Stimulated activated CD4-positive, alpha-beta T cell treated with anti-CD3 and anti-CD28 coated beads, Interleukin-1b, Interleukin-23, amount 100 ng/mL, for 1 hour (primary cell): ENCODE results near the gene PANX2.

ENCODE experiments used
- DNase-seq, 2 donors: peaks; one replicate each; pipeline ENCODE4 v3.0.0-alpha.2; 2020; ENCODE audit warnings: low read depth in 2 of 2

PANX2 gene

DNA sequence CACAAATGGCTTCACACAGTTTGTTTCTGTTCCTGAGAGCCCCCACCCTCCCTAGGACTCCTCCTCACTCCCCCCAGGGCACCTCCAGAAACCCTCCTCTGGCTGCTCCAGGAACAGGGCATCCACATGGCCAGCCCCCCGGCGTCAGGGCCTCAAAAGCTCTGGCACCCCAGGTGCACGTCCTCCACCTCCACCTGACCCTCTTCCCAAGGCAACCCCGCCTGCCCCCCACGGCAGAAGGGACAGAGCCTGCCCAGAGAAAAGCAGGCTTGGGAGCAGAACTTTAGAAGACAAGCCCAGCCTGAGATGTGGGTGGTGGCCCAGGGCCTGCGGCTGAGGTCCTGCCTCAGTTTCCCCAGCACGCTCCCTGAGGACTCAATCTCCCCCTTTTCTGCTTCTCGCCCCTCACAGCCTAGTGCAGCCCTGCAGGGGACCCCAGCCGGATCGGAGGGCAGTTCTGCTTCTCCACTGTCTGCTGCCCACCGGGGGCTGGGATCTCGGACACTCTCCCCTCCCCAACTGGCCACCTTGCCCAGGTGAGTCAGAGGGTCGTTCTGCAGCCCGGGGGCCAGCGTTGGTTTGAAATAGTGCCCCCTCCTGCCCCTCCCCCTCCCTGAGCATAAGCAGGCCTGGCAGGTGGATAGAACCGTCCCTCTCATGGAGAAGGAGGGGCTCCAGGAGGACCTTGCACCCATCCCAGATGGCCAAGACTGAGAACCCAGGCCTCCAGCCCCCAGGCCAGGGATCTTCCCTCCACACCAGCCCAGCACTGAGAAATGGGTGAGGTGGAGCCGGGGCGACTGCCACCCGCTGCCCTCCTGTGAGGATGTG, 12.8 kb downstream of the PANX2 start:
- no peak for DNase-seq

DNA sequence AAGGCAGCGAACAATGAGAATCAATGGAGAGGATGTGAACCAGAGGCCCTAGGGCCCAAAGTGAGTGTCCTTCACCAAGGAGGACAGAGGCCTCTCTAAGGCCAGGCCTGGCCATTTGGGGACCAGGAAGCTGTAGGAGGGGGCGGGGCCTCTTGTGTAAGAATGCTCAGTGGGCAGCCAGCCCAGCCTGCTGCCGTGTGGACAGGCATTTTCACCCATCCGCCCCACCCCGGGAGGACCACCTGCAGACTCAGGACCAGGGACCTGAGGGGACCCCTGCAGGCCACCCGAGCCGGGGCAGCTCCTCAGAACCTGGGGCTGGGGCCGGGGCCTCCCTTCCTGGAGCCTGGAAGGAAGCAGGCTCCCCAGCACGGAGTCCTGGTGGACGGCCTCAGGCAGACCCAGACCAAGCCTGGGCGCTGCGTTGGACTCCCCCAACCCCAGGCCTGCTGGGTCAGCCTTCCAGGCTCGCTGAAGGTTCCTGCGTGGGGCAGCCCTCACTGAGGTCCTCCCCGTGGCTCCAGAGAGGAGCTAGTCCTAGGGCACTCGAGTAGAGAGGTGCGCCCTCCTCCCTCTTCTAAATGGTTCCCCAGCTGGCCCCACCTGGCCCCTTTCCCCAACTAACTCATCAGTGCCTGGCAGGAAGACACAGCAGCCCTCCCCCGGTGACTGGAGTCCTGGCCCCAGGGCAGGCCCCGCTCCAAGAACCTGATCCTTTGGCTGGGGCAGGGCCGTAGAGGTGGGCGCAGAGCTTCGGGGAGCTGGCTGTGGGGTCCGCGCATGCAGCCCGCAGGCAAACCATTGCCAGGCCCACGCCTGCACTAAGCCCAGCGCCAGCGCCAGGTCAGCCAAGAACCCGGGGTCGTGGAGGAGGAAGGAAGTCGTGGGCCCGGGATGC, 13.7 kb downstream of the PANX2 start:
- DNase-seq: no peak

DNA sequence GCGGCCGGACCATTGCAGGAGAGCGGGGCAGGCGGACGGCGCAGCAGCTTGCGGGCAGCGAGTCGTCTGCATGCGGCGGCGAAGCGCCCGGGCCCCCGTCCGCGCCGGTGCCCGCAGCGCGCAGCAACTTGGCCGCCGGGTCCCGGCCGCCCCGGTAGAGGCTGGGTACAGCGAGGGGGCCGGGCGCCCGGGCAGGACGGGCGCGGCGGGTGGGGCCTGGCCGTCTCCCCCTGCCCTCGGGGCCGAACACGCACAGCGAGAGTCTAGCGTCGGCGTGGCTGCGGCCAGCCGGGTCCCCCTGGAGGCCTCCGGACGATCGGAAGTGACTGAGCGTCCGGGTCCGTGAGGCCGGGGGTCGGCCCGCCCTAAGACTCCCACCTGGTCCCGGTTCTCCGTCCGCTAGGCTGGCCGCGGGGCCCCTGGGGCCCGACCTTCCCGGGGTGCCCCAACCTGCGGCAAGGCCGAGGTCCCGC, 14.4 kb downstream of the PANX2 start:
- DNase-seq: no peak

DNA sequence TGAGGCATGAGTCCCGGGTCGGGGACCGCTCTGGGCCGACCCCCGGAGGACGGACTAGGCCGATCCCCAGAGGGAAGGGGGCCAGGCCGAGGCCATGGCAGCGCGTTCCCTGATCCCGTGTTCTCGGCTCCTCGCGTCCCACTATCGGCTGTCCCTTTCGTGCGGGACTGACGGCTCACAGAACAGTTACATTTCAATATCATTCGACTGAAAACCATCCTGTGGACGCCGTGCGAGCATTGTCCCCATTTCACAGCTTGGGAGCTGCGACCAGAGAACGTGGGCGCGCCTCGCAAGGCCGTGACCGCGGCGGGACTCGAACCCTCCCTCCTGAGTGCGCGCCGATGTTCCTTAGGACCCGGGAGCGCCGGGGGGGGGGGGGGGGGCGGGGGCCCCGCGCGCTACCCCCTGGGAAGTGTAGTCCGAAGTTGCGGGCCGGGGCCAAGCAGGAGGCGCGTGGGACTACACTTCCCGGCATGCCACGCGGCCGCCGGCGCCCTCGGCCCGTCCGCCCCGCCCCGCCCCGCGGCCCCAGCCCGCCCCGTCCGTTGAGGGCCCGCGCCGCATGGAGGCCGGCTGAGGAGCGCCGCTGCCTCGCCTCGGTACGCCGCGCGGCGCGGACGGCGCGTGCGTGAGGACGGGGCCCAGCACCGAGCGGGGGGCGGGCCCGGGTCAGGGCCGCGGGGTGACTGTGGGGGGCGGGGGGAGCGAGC, 15.0 kb downstream of the PANX2 start, which contains the start of gene TRABD:
Gene TRABD (plus strand): TSS at position 539 of the 713 bp plus-strand sequence. CDS start 7,148 bp downstream, outside the sequence.
- peak; percentile 76 to 83 for DNase-seq

DNA sequence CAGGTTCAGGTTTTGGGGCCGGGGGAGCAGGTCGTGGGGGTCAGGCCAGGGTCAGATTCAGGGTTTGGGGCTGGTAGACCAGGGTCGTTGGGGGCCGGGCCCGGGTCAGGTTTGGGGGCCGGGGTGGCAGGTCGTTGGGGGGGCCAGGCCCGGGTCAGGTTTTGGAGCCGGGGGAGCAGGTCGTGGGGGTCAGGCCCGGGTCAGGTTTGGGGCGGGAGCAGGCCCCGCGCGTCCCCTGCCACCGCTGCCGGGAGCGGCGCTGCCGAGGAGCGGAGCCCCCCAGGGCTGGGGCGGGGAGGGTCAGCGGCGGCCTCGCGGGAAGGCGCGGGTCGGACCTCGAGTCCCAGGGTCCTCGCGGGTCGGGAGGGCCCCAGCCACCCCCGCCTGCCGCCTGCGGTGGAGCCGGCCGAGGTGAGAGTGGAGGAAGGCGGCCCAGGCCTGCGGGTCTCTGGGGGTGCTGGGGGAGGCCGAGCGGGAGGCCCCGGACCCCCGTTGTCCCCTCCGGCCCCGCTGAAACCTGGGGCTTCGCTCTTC, 15.7 kb downstream of the PANX2 start:
- no peak for DNase-seq

DNA sequence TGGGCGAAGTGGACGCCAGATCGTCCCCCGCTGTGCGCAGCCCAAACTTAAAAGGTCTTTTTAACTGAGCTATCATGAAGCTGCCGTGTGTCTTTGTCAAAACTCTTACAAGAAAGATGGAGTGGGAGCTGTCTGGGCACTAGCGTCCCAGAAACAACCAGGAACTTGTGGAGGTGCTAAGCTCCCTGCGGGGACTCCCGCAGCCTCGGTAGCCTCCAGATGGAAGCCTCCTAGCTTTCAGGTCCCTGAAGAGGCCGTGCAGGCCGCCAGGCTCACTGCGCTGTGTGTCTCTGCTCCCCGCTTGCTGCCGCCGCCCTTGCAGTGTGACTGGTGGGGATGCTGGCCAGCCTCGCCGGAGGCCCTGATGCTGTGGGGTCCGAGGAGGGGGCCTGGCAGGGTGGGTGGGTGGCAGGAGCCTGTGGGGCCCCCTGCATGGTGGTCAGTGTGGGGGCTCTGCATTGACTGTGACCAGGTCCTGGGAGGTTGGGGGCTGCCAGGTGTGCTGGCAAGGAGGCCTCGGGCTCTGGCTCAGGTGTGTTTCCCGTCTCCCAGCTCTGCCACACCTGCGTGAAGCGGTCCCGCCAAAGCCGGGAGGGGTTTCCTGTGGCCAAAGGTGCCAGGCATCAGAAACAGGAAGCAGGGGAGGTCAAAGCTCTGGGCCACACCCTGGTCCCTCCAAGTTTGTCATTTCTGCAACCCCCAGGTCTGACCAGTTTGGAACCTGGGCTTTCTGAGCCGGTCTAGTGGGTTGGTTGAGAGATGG, 16.4 kb downstream of the PANX2 start:
- DNase-seq: no peak

DNA sequence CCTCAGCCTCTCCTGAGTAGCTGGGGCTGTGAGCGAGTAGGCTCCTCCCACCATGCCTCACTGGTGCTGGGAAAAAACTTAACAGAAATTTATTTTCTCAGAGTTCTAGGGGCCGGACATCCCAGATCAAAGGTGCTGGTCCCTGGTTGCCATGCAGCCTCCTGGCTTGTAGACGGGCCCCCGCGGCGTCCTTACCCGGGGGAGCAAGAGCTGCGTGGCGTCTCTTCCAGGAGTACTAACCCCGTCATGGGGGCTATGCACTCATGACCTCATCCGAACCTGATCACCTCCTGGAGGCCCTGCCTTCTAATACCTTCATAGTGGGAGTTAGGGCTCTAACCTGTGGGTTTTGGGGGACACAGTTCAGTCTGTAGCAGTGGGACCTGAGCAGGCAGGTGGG, 17.8 kb downstream of the PANX2 start:
- no peak for DNase-seq

DNA sequence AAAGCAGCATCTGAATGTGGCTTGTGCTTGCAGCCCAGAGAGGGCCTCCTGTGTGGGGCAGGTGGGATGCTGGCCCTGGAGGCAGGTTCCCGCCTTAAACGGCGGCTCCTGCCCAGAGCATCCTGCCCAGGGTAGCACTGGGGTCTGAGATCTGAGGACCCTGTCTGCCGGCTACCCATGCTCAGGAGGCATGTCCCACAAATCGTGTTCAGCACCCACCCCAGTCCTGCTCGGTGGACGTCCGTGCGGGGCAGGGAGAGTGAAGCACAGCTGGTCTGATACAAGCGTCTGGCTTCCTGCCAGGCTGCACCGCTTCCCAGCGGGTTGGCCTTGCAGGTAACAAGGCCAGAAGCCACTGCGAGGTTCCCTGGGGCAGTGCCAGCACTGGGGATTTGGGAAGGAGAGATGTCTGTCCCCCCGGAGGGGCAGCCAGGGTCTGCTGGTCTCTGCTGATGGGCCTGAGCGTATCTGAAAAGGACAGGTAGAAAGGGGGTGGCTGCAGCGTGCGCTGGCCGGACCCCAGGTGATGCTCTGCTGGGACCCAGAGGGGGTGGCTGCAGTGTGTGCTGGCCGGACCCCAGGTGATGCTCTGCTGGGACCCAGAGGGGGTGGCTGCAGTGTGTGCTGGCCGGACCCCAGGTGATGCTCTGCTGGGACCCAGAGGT, 18.8 kb downstream of the PANX2 start:
- DNase-seq: no peak

DNA sequence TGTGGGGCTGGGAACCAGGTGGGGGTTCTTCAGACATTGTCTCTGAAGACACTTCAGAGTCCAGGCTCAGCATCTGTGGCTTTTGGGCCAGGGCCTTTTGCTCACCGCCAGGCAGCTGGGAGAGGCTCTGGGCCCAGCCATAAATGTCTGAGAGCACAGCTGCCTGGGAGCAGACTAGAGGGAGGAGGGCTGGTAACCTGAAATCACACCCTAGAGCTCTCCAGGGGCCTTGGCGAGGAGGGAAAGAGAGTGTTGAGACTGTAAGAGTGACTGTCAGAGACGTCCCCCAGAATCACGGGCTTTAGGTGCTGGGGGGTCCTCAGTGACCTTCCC, 19.3 kb downstream of the PANX2 start:
- DNase-seq: no peak

DNA sequence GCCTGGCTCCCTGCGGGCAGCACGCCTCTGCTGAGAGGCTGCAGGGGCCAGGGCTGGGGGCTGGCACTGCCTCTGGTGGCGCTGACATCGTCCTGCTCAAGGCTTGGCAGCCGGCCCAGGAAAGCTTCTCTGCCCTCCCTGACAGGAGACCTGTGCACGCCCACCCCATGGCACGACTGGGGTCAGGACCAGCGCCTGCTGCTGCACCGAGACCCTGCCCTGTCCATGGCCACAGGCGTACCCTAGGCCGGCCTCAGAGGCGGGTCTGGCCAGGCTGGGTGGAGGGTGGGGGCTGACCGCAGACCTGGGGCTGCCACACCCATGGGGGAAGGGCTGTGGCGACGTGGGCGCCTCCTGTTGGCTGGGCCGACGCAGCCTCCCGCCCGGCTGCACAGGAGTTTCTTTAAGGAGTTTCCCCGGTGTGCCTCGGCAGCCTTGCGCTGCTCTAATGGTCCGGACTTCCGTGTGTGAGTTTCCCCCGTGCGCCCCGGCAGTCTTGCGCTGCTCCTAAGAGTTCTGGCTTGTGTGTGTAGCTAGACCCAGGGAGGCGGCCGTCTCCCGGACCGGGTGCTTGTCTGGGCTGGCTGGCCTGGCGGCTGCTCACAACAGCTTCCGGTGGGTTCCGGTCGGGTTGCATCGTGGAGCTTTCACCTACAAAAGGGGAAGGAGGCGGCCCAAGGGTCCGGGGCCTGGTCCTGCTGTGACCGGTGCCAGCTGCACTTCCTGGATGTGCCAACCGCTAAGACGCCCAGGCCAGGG, 19.8 kb downstream of the PANX2 start:
- DNase-seq: peak; percentile 49 to 59

DNA sequence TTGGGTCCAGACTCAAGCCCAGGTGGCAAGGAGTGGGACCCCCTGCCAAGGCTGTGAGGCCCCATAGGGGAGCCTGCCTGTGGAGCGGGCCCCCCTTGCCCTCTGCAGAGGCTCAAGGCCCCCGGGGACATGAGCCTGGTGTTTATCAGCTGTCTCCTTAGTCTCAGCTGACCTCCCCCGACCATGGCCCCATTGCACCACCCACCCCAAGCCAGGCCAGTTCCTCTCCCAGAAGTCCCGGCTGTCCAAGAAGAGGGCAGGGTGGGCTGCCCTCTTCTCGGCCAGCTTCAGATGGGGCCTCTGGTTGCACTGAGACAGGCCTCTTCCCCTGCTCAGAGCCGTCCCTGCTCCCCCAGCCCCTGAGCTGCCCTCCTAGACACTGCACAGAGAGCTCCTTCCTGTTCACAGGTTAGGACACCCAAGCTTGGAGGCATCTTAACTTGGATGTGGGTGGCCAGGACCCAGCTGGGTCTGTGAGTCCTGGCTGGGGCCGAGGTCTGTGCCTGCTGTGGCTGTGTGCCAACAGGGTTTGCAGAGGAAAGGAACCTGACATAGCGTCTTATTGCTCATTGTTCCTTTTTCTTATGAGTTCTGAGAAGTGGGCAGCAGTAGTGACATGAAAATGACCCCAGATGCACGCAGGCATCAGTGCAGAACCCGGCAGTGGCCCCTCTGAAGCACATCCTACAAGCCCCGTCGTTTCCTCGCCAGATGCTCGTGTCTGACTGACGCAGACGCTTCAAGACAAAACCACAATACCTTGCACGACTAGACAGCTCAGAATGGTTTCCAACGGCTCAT, 20.6 kb downstream of the PANX2 start:
- peak in 1 of 2 donors; percentile 58 for DNase-seq

DNA sequence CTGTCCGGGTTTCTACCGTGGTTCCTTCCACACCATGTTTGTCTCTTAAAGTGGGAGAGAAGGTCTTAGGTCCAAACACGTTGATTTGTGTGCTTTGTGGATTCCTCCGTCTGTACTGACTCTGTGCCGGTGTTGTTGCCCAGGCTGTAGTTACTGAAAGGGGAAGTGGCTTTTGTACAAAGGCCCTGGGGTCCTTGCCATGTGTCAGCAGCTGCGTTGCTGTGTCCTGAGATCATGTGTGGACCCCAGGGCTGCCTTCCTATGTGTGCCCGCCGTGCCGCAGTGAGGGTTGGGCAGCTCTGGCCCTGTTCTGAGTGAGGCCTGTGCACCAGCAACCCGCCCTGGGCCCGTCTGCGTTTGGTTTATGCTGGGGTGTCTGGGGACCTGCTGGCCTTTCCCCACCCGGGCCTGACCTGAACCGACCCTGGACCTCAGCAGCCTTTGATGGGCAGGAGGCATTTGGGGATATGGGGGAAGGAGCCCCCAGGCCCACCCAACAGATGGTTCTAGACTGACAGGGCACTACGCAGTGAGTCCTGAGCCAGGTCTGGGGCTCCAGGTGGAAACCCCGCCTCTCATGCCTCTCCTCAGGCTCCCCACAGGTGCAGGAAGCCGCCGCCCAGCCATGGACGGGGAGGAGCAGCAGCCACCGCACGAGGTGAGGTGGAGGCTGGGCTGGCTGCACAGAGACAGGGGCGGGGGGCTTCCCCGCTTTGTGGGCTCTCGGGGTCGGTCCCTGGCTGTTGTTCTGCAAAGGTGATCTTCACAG, 22.1 kb downstream of the PANX2 start:
- no peak for DNase-seq

DNA sequence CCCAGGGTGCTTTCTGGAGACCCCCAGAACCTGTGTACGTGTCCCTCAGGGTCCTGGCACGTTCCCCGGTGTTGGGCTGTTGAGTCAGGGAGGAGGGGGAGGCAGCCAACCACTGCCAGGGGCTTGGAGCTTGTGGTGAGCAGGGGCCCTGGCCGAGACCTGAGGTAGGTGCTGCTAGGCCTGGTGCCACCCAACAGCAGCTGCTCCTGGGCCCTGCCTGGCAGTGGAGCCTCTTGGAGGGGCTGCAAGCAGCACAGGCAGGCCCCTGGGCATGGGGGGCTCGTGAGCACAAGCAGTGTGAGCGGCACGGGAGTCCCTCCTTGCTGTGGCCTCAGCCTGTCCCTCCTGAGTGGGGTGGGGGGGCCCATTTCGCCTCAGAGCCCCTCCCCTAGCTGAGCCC, 23.1 kb downstream of the PANX2 start:
- no peak for DNase-seq

DNA sequence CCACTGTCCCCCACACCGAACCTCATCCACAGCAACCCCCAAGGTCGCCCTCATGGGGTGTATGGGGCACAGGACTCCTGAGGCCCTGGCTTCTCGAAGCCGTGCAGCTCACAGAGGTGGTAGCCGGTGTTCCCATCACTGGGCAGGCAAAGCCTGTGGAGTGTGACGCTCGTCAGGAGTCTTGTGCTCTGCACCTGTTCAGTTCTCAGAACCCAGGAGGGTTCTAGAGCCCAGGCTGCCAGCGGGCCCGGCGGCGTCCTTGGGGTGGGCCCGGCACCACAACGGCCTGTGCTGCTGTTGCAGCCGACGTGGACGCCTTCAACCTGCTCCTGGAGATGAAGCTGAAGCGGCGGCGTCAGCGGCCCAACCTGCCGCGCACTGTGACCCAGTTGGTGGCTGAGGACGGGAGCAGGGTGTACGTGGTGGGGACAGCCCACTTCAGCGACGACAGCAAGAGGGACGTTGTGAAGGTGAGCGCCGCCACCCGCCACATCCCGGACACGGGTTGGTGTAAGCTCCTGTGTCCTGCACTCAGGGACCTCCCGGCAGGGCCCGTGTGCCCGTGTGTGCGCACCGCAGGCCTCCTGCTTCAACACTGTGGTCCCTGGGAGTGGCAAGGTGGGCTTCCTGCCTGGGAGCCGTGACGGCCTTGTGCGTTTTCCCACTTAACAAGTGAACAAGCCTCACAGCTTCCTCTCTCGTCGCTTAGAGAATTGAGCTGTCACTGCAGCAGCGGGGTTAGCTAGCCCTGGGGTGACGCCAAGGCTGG, 23.7 kb downstream of the PANX2 start:
- DNase-seq: no peak

DNA sequence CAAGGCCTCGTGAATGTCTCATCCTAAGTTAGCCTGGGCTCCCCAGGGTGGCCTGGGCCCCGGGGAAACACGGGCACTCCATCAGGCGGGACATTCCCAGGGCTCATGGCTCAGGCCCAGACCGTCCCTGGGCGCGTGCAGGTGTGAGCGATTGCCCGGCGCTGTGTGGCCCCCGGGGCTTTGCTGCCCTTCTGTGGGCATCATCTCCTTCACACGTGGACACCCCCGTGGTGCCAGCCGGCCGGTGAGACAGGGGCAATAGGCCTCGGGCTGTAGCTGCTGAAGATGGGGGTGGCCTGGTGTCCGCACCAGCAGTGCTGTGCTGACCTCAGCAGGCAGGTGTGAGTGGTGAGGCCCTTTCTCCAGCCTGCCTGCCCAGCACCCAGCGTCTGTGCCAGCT, 25.7 kb downstream of the PANX2 start:
- no peak for DNase-seq

DNA sequence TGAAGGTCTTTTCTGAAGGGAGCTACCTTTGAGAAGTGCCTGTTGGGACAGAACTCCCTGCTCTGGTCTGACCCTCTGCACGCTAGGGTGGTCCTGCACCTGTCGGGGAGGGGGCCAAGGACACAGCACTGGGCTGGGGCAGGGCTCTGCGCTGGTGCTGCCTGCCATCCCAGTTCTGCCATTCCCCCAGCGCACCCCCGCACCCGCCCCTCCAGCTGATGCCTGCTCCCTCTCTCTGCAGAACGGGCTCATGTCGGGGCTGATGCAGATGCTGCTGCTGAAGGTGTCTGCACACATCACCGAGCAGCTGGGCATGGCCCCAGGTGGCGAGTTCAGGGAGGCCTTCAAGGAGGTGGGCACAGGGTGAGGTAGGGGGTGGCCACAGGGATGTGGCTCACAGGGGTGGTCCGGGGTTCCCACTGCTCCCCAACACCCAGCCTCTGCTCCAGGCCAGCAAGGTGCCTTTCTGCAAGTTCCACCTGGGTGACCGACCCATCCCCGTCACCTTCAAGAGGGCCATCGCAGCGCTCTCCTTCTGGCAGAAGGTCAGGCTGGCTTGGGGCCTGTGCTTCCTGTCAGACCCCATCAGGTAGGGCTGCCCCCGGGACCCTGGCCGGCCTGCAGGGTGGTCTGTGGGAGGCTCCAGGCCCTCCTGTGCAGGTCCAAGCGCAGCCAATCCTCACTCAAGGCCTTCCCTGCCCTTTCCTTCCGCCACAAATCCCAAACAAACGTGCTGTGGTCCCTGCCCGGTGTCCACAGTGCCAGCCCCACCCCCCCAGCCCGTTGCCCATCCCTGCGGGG, 26.7 kb downstream of the PANX2 start:
- DNase-seq: no peak
